GM23338 (cell line): ENCODE data around the gene TEX29. TPM values are rescaled to one million over a fixed set of nuclear protein-coding genes. Genes with fewer than 3 reads are reported as not detected.

ENCODE experiments used
- ATAC-seq: fragments of 200-7000 bp; cut with Tn5 transposase; 3 replicates; pipeline ENCODE4 v1.9.1; 2020
- DNase-seq: peaks from one replicate; pipeline ENCODE4 v3.0.0-alpha.2; 2015; ENCODE audit warnings: low spot score
- H2AFZ ChIP-seq: fragments of 200-600 bp; sonication (generic); 2 replicates; pipeline ENCODE4 v1.8.0; 2016; ENCODE audit warnings: antibody characterized with exemption, mild to moderate bottlenecking, moderate library complexity
- H3F3A ChIP-seq: fragments of 200-600 bp; sonication (generic); replicated peaks from 2 replicates; pipeline ENCODE4 v1.8.0; 2017; ENCODE audit warnings: antibody characterized with exemption, mixed run types, low read depth
- H3K27ac ChIP-seq: fragments of 200-600 bp; sonication (generic); 2 replicates; pipeline ENCODE4 v1.6.1; 2016; ENCODE audit warnings: low read depth
- H3K27me3 ChIP-seq: fragments of 200-600 bp; sonication (generic); 2 replicates; pipeline ENCODE4 v1.8.0; 2016; ENCODE audit warnings: mild to moderate bottlenecking, mixed run types, moderate library complexity; ENCODE audit not compliant: insufficient read depth
- H3K36me3 ChIP-seq: fragments of 200-600 bp; sonication (generic); 2 replicates; pipeline ENCODE4 v1.8.0; 2016; ENCODE audit warnings: mild to moderate bottlenecking; ENCODE audit not compliant: insufficient read depth
- H3K4me1 ChIP-seq: fragments of 200-600 bp; sonication (generic); 2 replicates; pipeline ENCODE4 v1.8.0; 2016; ENCODE audit warnings: mild to moderate bottlenecking, moderate library complexity; ENCODE audit not compliant: insufficient read depth
- H3K4me2 ChIP-seq: fragments of 200-600 bp; sonication (generic); 2 replicates; pipeline ENCODE4 v1.7.1; 2017; ENCODE audit warnings: mixed run types
- H3K4me3 ChIP-seq: fragments of 200-600 bp; sonication (generic); 2 replicates; pipeline ENCODE4 v1.6.1; 2016; ENCODE audit warnings: mixed run types
- H3K79me2 ChIP-seq: fragments of 200-600 bp; sonication (generic); replicated peaks from 2 replicates; pipeline ENCODE4 v1.8.0; 2017; ENCODE audit warnings: mild to moderate bottlenecking; ENCODE audit not compliant: insufficient read depth
- H3K9me2 ChIP-seq: fragments of 200-600 bp; sonication (generic); 2 replicates; pipeline ENCODE4 v1.8.0; 2017; ENCODE audit not compliant: insufficient read depth
- H4K20me1 ChIP-seq: fragments of 200-600 bp; sonication (generic); replicated peaks from 2 replicates; pipeline ENCODE4 v1.8.0; 2017; ENCODE audit warnings: mild to moderate bottlenecking; ENCODE audit not compliant: insufficient read depth
- H3K27ac Mint-ChIP-seq: 2 replicates; pipeline ENCODE4 v1.8.0; 2020; ENCODE audit warnings: inconsistent platforms, mild to moderate bottlenecking, moderate library complexity, mixed read lengths
- H3K27me3 Mint-ChIP-seq: 3 replicates; pipeline ENCODE4 v1.8.0; 2022; ENCODE audit warnings: low read depth, mild to moderate bottlenecking, moderate library complexity, mixed read lengths, inconsistent platforms; ENCODE audit not compliant: insufficient read depth, poor library complexity
- H3K36me3 Mint-ChIP-seq: 3 replicates; pipeline ENCODE4 v1.8.0; 2021; ENCODE audit warnings: low read depth, mild to moderate bottlenecking, inconsistent platforms, moderate library complexity, mixed read lengths
- H3K4me1 Mint-ChIP-seq: 3 replicates; pipeline ENCODE4 v1.8.0; 2020; ENCODE audit warnings: mild to moderate bottlenecking, inconsistent platforms, mixed read lengths
- H3K4me3 Mint-ChIP-seq: 3 replicates; pipeline ENCODE4 v1.8.0; 2021; ENCODE audit warnings: moderate library complexity, mild to moderate bottlenecking, inconsistent platforms, mixed read lengths
- H3K9me3 Mint-ChIP-seq: 3 replicates; pipeline ENCODE4 v1.8.0; 2020; ENCODE audit warnings: moderate library complexity, mild to moderate bottlenecking, inconsistent platforms, mixed read lengths
- CREB1 ChIP-seq: fragments of 250-450 bp; sonication (Bioruptor Pico); IDR thresholded peaks from 2 replicates; pipeline ENCODE4 v1.5.0; 2020; ENCODE audit warnings: low read depth, mild to moderate bottlenecking, moderate library complexity
- CTCF ChIP-seq, 2 experiments: fragments of 200-600 bp in 1 of 2; sonication (generic) in 1 of 2; conservative IDR thresholded peaks; 2 replicates each; pipeline versions ENCODE4 v1.5.1 to v1.6.1; 2016 to 2017; ENCODE audit warnings: antibody characterized with exemption in 2 of 2, low read depth in 2 of 2, mild to moderate bottlenecking in 2 of 2, moderate library complexity in 1 of 2
- ETS1 ChIP-seq: IDR thresholded peaks from 2 replicates; pipeline ENCODE4 v1.6.1; 2016; ENCODE audit warnings: antibody characterized with exemption
- EZH2 ChIP-seq: fragments of 200-600 bp; sonication (generic); IDR thresholded peaks from one replicate; pipeline ENCODE4 v1.8.0; 2017; ENCODE audit warnings: antibody characterized with exemption, mild to moderate bottlenecking, low read depth; ENCODE audit not compliant: unreplicated experiment
- EZH2phosphoT487 ChIP-seq: fragments of 200-600 bp; sonication (generic); IDR thresholded peaks from one replicate; pipeline ENCODE4 v1.8.1; 2018; ENCODE audit warnings: antibody characterized with exemption; ENCODE audit not compliant: unreplicated experiment
- JUNB ChIP-seq: IDR thresholded peaks from one replicate; pipeline ENCODE4 v1.6.1; 2016; ENCODE audit warnings: antibody characterized with exemption; ENCODE audit not compliant: unreplicated experiment
- NANOG ChIP-seq: IDR thresholded peaks from 2 replicates; pipeline ENCODE4 v1.6.1; 2016; ENCODE audit warnings: antibody characterized with exemption, borderline replicate concordance
- POLR2AphosphoS5 ChIP-seq: IDR thresholded peaks from 2 replicates; pipeline ENCODE4 v1.6.1; 2016; ENCODE audit warnings: antibody characterized with exemption, low read depth
- REST ChIP-seq: IDR thresholded peaks from one replicate; pipeline ENCODE4 v1.6.1; 2018; ENCODE audit warnings: antibody characterized with exemption; ENCODE audit not compliant: unreplicated experiment
- STAT1 ChIP-seq: IDR thresholded peaks from one replicate; pipeline ENCODE4 v1.6.1; 2016; ENCODE audit warnings: antibody characterized with exemption; ENCODE audit not compliant: unreplicated experiment
- ZNF114 ChIP-seq: fragments of 250-450 bp; sonication (Bioruptor Pico); IDR thresholded peaks from 2 replicates; pipeline ENCODE4 v1.5.0; 2020; ENCODE audit warnings: mild to moderate bottlenecking, moderate library complexity
- ZNF331 ChIP-seq: fragments of 250-450 bp; sonication (Bioruptor Pico); IDR thresholded peaks from 2 replicates; pipeline ENCODE4 v1.5.0; 2020; ENCODE audit warnings: low read depth, mild to moderate bottlenecking, moderate library complexity
- ZNF462 ChIP-seq: fragments of 250-450 bp; sonication (Bioruptor Pico); IDR thresholded peaks from 2 replicates; pipeline ENCODE4 v1.5.0; 2020; ENCODE audit warnings: mild to moderate bottlenecking, moderate library complexity
- polyA plus RNA-seq: library from polyadenylated mRNA; unstranded; fragments of >200 nt; fragmentation: Nextera tagmentation; extraction: Ambion mirVana; gene quantifications from 2 replicates; pipeline ENCODE4 v1.2.1, GENCODE V29; 2016
- total RNA-seq: library from RNA; depleted of rRNA; stranded (reverse); fragments of >200 nt; shearing (Covaris generic); gene quantifications from 2 replicates; pipeline ENCODE4 v1.2.3, GENCODE V29; 2014

The TEX29 gene
- total and polyA plus RNA-seq, 2 experiments from 2014 or later: 0.31 TPM; not detected in 1

- H3K27me3 ChIP-seq: no peaks in the 10 kb centered on the region
- H3K9me2 ChIP-seq: no peaks in the 10 kb centered on the region
- H3K79me2 ChIP-seq: no peaks in the 10 kb centered on the region
- H3K9me3 Mint-ChIP-seq: no peaks in the 10 kb centered on the region
- no peaks in the 10 kb centered on the region for H3K36me3 ChIP-seq
- ATAC-seq (no peak), DNase-seq (no peak)
- H3K4me1 ChIP-seq: no peaks in the 10 kb centered on the region
- H3F3A ChIP-seq: no peaks in the 10 kb centered on the region
- no peak overlapping the region for H3K4me3 Mint-ChIP-seq
- H3K27me3 Mint-ChIP-seq: peaks cover 6% of the 10 kb centered on the region
- H3K27ac ChIP-seq: no peak overlapping the region
- H3K4me1 Mint-ChIP-seq: peaks cover 13% of the 10 kb centered on the region
- H2AFZ ChIP-seq: no peak overlapping the region
- H4K20me1 ChIP-seq: no peaks in the 10 kb centered on the region
- no peaks in the 10 kb centered on the region for H3K36me3 Mint-ChIP-seq
- no peak overlapping the region for H3K4me3 ChIP-seq
- no peak overlapping the region for H3K4me2 ChIP-seq
- H3K27ac Mint-ChIP-seq: no peak overlapping the region
- no peak for TF ChIP-seq CREB1
- no peak for TF ChIP-seq STAT1
- TF ChIP-seq EZH2phosphoT487: no peak
- TF ChIP-seq REST: no peak
- TF ChIP-seq ETS1: no peak
- no peak for TF ChIP-seq CTCF (conservative IDR thresholded peaks at IDR 0.05; ENCODE audit: low read depth in 2 of 2)
- TF ChIP-seq EZH2: no peak
- no peak for TF ChIP-seq ZNF114 (CRISPR knock-in tag)
- TF ChIP-seq POLR2AphosphoS5: no peak
- TF ChIP-seq ZNF331 (CRISPR knock-in tag): no peak
- no peak for TF ChIP-seq ZNF462 (CRISPR knock-in tag)
- TF ChIP-seq NANOG: no peak
- TF ChIP-seq JUNB: no peak
Observed at GRCh38 chr13:111341886-111342285, 21.4 kb downstream of the TEX29 start.
